K562 (cell line): Measurements from ENCODE around the gene TBX1. TPM values are rescaled to one million over a fixed set of nuclear protein-coding genes. Genes with fewer than 3 reads are reported as not detected.
"Not testable (repeated sequence)": the region's sequence is repeated elsewhere in the genome, so short reads cannot be mapped to it uniquely, and the experiment has no call there.

Experiments used
- ATAC-seq: fragments of 200-7000 bp; cut with Tn5 transposase; 3 replicates; pipeline ENCODE4 v1.9.1; 2020; ENCODE audit warnings: moderate library complexity
- BruUV-seq: library from RNA; stranded (reverse); fragments of 400-500 nt; replicated peaks from 2 replicates; lab custom pipeline; 2021; lab: Mats Ljungman, UMichigan
- CTCF ChIA-PET: fragments of 300-600 bp; formaldehyde crosslinking; extraction: SDS; loops from one replicate; lab custom pipeline; 2021; ENCODE audit warnings: low intra/inter-chr PET ratio; lab: Yijun Ruan, JAX
- POLR2A ChIA-PET: fragments of 300-600, 350-650 bp; sonication (Branson Sonifier 250); formaldehyde crosslinking; extraction: SDS; loops from one replicate; lab custom pipeline; 2021; ENCODE audit warnings: antibody characterized with exemption, inconsistent platforms; lab: Yijun Ruan, JAX
- DNase-seq, 4 experiments: peaks; one replicate each; pipeline versions ENCODE4 v3.0.0 to v3.0.0-alpha.2; 2011 to 2018; ENCODE audit warnings: low spot score in 3 of 4, mixed read lengths in 3 of 4; ENCODE audit errors: extremely low read depth in 1 of 4
- FAIRE-seq: peaks from 2 replicates; lab custom pipeline; 2011; peaks lifted over from hg19 to GRCh38; lab: Jason Lieb, UNC
- H2AFZ ChIP-seq: 2 replicates; pipeline ENCODE4 v1.6.0; 2011; ENCODE audit warnings: low read depth, low read length, control low read depth, inconsistent platforms
- H3K27ac ChIP-seq: fragments of 200-600 bp; 3 replicates; pipeline ENCODE4 v1.8.0; 2011; ENCODE audit warnings: low read depth, mild to moderate bottlenecking, control low read depth, inconsistent platforms, low read length, moderate library complexity, mixed read lengths; ENCODE audit errors: extremely low read depth
- H3K27me3 ChIP-seq, 2 experiments: fragments of 300-600 bp in 1 of 2; 2 replicates in 1 of 2; 3 replicates in 1 of 2; pipeline versions ENCODE4 v1.6.0 to v1.8.0; 2011; ENCODE audit warnings: inconsistent platforms in 2 of 2, low read length in 2 of 2, mild to moderate bottlenecking in 1 of 2, mixed read lengths in 1 of 2, moderate library complexity in 1 of 2; ENCODE audit not compliant: control insufficient read depth in 2 of 2, insufficient read depth in 2 of 2
- H3K36me3 ChIP-seq: fragments of 300-600 bp; 3 replicates; pipeline ENCODE4 v1.8.0; 2011; ENCODE audit warnings: mild to moderate bottlenecking, low read length, inconsistent platforms; ENCODE audit not compliant: control insufficient read depth, insufficient read depth
- H3K4me1 ChIP-seq, 2 experiments: fragments of 200-600 bp in 1 of 2; replicated peaks in 1 of 2; 2 replicates in 1 of 2; 3 replicates in 1 of 2; pipeline versions ENCODE4 v1.5.1 to v1.8.0; 2011; ENCODE audit warnings: inconsistent platforms in 2 of 2, low read length in 2 of 2, mild to moderate bottlenecking in 1 of 2, mixed read lengths in 1 of 2, moderate library complexity in 1 of 2; ENCODE audit not compliant: control insufficient read depth in 2 of 2, insufficient read depth in 2 of 2
- H3K4me2 ChIP-seq: 2 replicates; pipeline ENCODE4 v1.6.1; 2011; ENCODE audit warnings: low read length, control low read depth, inconsistent platforms, mixed read lengths; ENCODE audit not compliant: insufficient read depth
- H3K4me3 ChIP-seq: fragments of 200-600 bp; sonication (generic), shearing (Covaris generic); 2 replicates; pipeline ENCODE4 v1.5.1; 2016; ENCODE audit warnings: control low read depth, inconsistent platforms
- H3K79me2 ChIP-seq: fragments of 200-600 bp; 3 replicates; pipeline ENCODE4 v1.8.0; 2011; ENCODE audit warnings: low read length, inconsistent platforms; ENCODE audit not compliant: control insufficient read depth, insufficient read depth
- H3K9ac ChIP-seq, 2 experiments: 2 replicates each; pipeline versions ENCODE4 v1.6.0 to v1.6.1; 2011; ENCODE audit warnings: low read depth in 2 of 2, low read length in 2 of 2, control low read depth in 1 of 2, inconsistent platforms in 1 of 2, mild to moderate bottlenecking in 1 of 2, mixed read lengths in 1 of 2; ENCODE audit not compliant: insufficient read depth in 1 of 2
- H3K9me1 ChIP-seq: one replicate; pipeline ENCODE4 v1.6.0; 2011; ENCODE audit warnings: inconsistent platforms, mild to moderate bottlenecking, low read length, moderate library complexity; ENCODE audit not compliant: control insufficient read depth, insufficient read depth
- H3K9me3 ChIP-seq: replicated peaks from 2 replicates; pipeline ENCODE4 v1.5.1; 2011; ENCODE audit warnings: low read depth, low read length, inconsistent platforms; ENCODE audit not compliant: control insufficient read depth, insufficient read depth
- H4K20me1 ChIP-seq: replicated peaks from 2 replicates; pipeline ENCODE4 v1.6.1; 2011; ENCODE audit warnings: low read length, inconsistent platforms, mixed read lengths; ENCODE audit not compliant: control insufficient read depth, insufficient read depth
- CEBPG ChIP-seq, 3 experiments: fragments of 200-800 bp in 1 of 3; sonication (Bioruptor generic) in 1 of 3; sonication (generic) in 1 of 3; formaldehyde crosslinking in 1 of 3; IDR thresholded peaks in 2 of 3; conservative IDR thresholded peaks in 1 of 3; 2 replicates each; pipeline versions ENCODE4 v1.6.1 to v1.8.0; 2016 to 2022; ENCODE audit warnings: missing compliant biosample characterization in 2 of 3, missing genetic modification characterization in 2 of 3, mild to moderate bottlenecking in 1 of 3, missing genetic modification reagents in 1 of 3
- E2F4 ChIP-seq: sonication (generic); formaldehyde crosslinking; IDR thresholded peaks from 2 replicates; pipeline ENCODE4 v1.8.0; 2022; ENCODE audit warnings: mild to moderate bottlenecking, low read depth, missing genetic modification reagents
- E2F5 ChIP-seq: sonication (generic); formaldehyde crosslinking; IDR thresholded peaks from 2 replicates; pipeline ENCODE4 v1.8.0; 2022; ENCODE audit warnings: mild to moderate bottlenecking, missing genetic modification reagents
- HDAC8 ChIP-seq: fragments of 450-650 bp; IDR thresholded peaks from 2 replicates; pipeline ENCODE4 v1.6.1; 2016; ENCODE audit warnings: mild to moderate bottlenecking, missing genetic modification characterization, moderate library complexity, missing compliant biosample characterization
- NR2C2 ChIP-seq, 2 experiments: fragments of 200-800 bp in 1 of 2; sonication (Bioruptor generic) in 1 of 2; sonication (generic) in 1 of 2; formaldehyde crosslinking in 1 of 2; IDR thresholded peaks; 2 replicates each; pipeline versions ENCODE4 v1.6.1 to v1.8.0; 2016 to 2022; ENCODE audit warnings: mild to moderate bottlenecking in 1 of 2, missing compliant biosample characterization in 1 of 2, missing genetic modification characterization in 1 of 2, missing genetic modification reagents in 1 of 2
- NR3C1 ChIP-seq: sonication (generic); formaldehyde crosslinking; IDR thresholded peaks from 2 replicates; pipeline ENCODE4 v1.8.1; 2022; ENCODE audit warnings: missing genetic modification reagents
- TBP ChIP-seq: optimal IDR thresholded peaks from 2 replicates; pipeline ENCODE3; 2011; ENCODE audit warnings: low read depth, low read length, improper control_type of control experiment
- TRIM24 ChIP-seq, 2 experiments: fragments of 450-650 bp; IDR thresholded peaks; 2 replicates each; pipeline ENCODE4 v1.6.1; 2016
- TRIM28 ChIP-seq: fragments of 450-650 bp; IDR thresholded peaks from 2 replicates; pipeline ENCODE4 v1.6.1; 2017
- ZNF124 ChIP-seq: sonication (generic); formaldehyde crosslinking; IDR thresholded peaks from 2 replicates; pipeline ENCODE4 v1.8.1; 2022; ENCODE audit warnings: missing genetic modification reagents
- ZNF395 ChIP-seq: fragments of 200-800 bp; sonication (Bioruptor generic); IDR thresholded peaks from 2 replicates; pipeline ENCODE4 v1.6.1; 2017; ENCODE audit warnings: missing genetic modification characterization, missing compliant biosample characterization
- WGBS: fragments of 100-300 bp; shearing (Covaris generic); methylation state at CpG from one replicate; pipeline ENCODE4 v1.1.6; 2016; ENCODE audit warnings: low coverage, mixed read lengths; ENCODE audit not compliant: insufficient coverage; ENCODE audit errors: missing lambda C conversion rate; 5-methylcytosine and 5-hydroxymethylcytosine counted together
- in situ Hi-C: fragments of 300-500 bp; cut with MboI; formaldehyde crosslinking; loops from 4 replicates; pipeline ENCODE4 v1.15.0; 2018; ENCODE audit warnings: inconsistent platforms, mixed read lengths
- intact Hi-C: fragments of 100-400 bp; cut with micrococcal nuclease; formaldehyde crosslinking; loops from 2 replicates; pipeline ENCODE4 v1.14.2; 2022
- polyA plus RNA-seq, 8 experiments: library from polyadenylated mRNA; depleted of rRNA in 4 of 8; stranded (reverse) in 5 of 8; unstranded in 3 of 8; fragments of >200 nt; fragmentation: Nextera tagmentation in 2 of 8; fragmentation: Illumina TruSeq in 1 of 8; extraction: Ambion mirVana in 2 of 8; extraction: Trizol in 1 of 8; gene quantifications; 2 replicates each; pipeline versions ENCODE4 v1.2.1 to v1.2.3, GENCODE V29; 2011 to 2014; ENCODE audit warnings: inconsistent platforms in 1 of 8, missing spikeins in 1 of 8
- total RNA-seq, 7 experiments: library from RNA; depleted of rRNA in 6 of 7; stranded (reverse); fragments of >200 nt in 6 of 7; fragmentation: Illumina TruSeq in 2 of 7; extraction: Trizol in 2 of 7; gene quantifications; 2 replicates each; pipeline versions ENCODE4 v1.2.1 to v1.2.3, GENCODE V29; 2011 to 2021; ENCODE audit warnings: low replicate concordance in 1 of 7

TBX1 gene
- total and polyA plus RNA-seq, 9 of the 15 experiments (the other 6 are each of a cell fraction or from before 2014, with no cell fraction given): 0.07 to 35.0 (median 3.9) TPM

- FAIRE-seq: no peak
- H4K20me1 ChIP-seq: no peaks in the 10 kb centered on the region
- H3K9ac ChIP-seq: no peak overlapping the region
- peaks cover 3% of the 10 kb centered on the region; the same call in 1 of the 3 replicates for H3K36me3 ChIP-seq
- TF ChIP-seq TRIM28 (peak; percentile 44; the same call in 1 of the 2 replicates), TRIM24 (IDR thresholded peaks at IDR 0.05) (peak in 1 of 2 experiments; percentile 23; a peak in 1 of 4 replicates), TBP (peak; percentile 13), ZNF395 (CRISPR knock-in tag) (no peak)
- no peaks in the 10 kb centered on the region for H3K27me3 ChIP-seq
- ChIA-PET POLR2A (interaction anchor here (0.6 to 16.8 kb wide), 9 partner anchors 9 to 296 kb away, joined by 3 to 205 read pairs (median 4); no protein-coding TSS in a partner anchor), CTCF (no interaction called here)
- peaks cover 0 to 26% of the 10 kb centered on the region in 2 experiments; a peak in 1 of 5 replicates for H3K4me1 ChIP-seq
- H3K9me1 ChIP-seq: no peaks in the 10 kb centered on the region
- H2AFZ ChIP-seq: no peak overlapping the region
- H3K9me3 ChIP-seq: peaks cover 2% of the 10 kb centered on the region
- in situ Hi-C loops (no loop called here), intact Hi-C loops (no loop called here)
- no peak overlapping the region for H3K4me2 ChIP-seq
- H3K4me3 ChIP-seq: no peak overlapping the region
- no TSS peak for BruUV-seq
- ATAC-seq: no peak
- H3K79me2 ChIP-seq: no peaks in the 10 kb centered on the region
- H3K27ac ChIP-seq: no peak overlapping the region
- no peak for DNase-seq
These were observed 31.3 kb downstream of the TBX1 start for GRCh38 chr22:19791894-19792293.

- H2AFZ ChIP-seq; BruUV-seq; H4K20me1 ChIP-seq; H3K9ac ChIP-seq; H3K27me3 ChIP-seq; FAIRE-seq; in situ Hi-C loops; H3K4me3 ChIP-seq; H3K27ac ChIP-seq; H3K9me1 ChIP-seq; H3K36me3 ChIP-seq; H3K79me2 ChIP-seq; ATAC-seq; DNase-seq; H3K4me2 ChIP-seq; H3K9me3 ChIP-seq; intact Hi-C loops; CTCF ChIA-PET; TF ChIP-seq CEBPG (tag; conservative IDR thresholded peaks at IDR 0.05 in 1 of 2, IDR thresholded peaks at IDR 0.05 in 1 of 2); NR2C2 (tag; IDR thresholded peaks at IDR 0.05): not testable (repeated sequence)
- 60% methylated on average over 13 of the region's 13 CpGs for WGBS
- H3K4me1 ChIP-seq: peaks cover 0 to 26% of the 10 kb centered on the region in 2 experiments; a peak in 1 of 5 replicates
- POLR2A ChIA-PET: interaction anchor here (0.9 to 16.8 kb wide), 7 partner anchors 9 to 39 kb away, joined by 3 to 205 read pairs (median 5); no protein-coding TSS in a partner anchor
- TF ChIP-seq E2F4 (CRISPR knock-in tag) (peak; percentile 78; the same call in 1 of the 2 replicates), E2F5 (CRISPR knock-in tag) (0 out of 2 replicates have a peak, but pooled peaks have one; percentile 37), NR3C1 (CRISPR knock-in tag) (0 out of 2 replicates have a peak, but pooled peaks have one; percentile 43), ZNF124 (peak; percentile 46), CEBPG (CRISPR knock-in tag; IDR thresholded peaks at IDR 0.05) (peak; percentile 42; the same call in 1 of the 2 replicates), HDAC8 (tag) (0 out of 2 replicates have a peak, but pooled peaks have one; percentile 36), NR2C2 (CRISPR knock-in tag; IDR thresholded peaks at IDR 0.05) (0 out of 2 replicates have a peak, but pooled peaks have one; percentile 39)
These were observed 31.9 kb downstream of the TBX1 start for GRCh38 chr22:19792383-19792896.
